DMS79 (cell line): Measurements from ENCODE around the gene BRINP1.

Experiments
- DNase-seq: peaks from one replicate; lab custom pipeline; 2025; lab: John Stamatoyannopoulos, UW

The BRINP1 gene

GRCh38 chr9:119278171-119278570 lies 91.1 kb downstream of the BRINP1 start:
- no peak for DNase-seq

- DNase-seq = no peak
These were observed 95.1 kb downstream of the BRINP1 start for GRCh38 chr9:119273984-119274665.

- no peak for DNase-seq
These were observed 95.8 kb downstream of the BRINP1 start for GRCh38 chr9:119273325-119273904.

GRCh38 chr9:119272500-119273211 lies 96.6 kb downstream of the BRINP1 start:
- no peak for DNase-seq

- no peak for DNase-seq
These were observed 100.2 kb downstream of the BRINP1 start for GRCh38 chr9:119268985-119269384.

GRCh38 chr9:119264165-119264564 lies 105.1 kb downstream of the BRINP1 start:
- no peak for DNase-seq

GRCh38 chr9:119257592-119257991 lies 111.6 kb downstream of the BRINP1 start:
- no peak for DNase-seq

GRCh38 chr9:119255116-119255515 lies 114.1 kb downstream of the BRINP1 start:
- no peak for DNase-seq

- no peak for DNase-seq
These were observed 116.5 kb downstream of the BRINP1 start for GRCh38 chr9:119252671-119253299.

GRCh38 chr9:119251936-119252335 lies 117.3 kb downstream of the BRINP1 start:
- no peak for DNase-seq

- no peak for DNase-seq
These were observed 118.5 kb downstream of the BRINP1 start for GRCh38 chr9:119250730-119251129.

GRCh38 chr9:119240546-119240945 lies 128.7 kb downstream of the BRINP1 start:
- no peak for DNase-seq

GRCh38 chr9:119234636-119235035 lies 134.6 kb downstream of the BRINP1 start:
- no peak for DNase-seq

GRCh38 chr9:119227422-119227821 lies 141.8 kb downstream of the BRINP1 start:
- no peak for DNase-seq

GRCh38 chr9:119224431-119224830 lies 144.8 kb downstream of the BRINP1 start:
- no peak for DNase-seq

GRCh38 chr9:119221276-119221675 lies 148.0 kb downstream of the BRINP1 start:
- no peak for DNase-seq

- DNase-seq = no peak
These were observed 150.9 kb downstream of the BRINP1 start for GRCh38 chr9:119218293-119218692.

GRCh38 chr9:119216651-119217331 lies 152.4 kb downstream of the BRINP1 start:
- DNase-seq = no peak

- no peak for DNase-seq
These were observed 153.6 kb downstream of the BRINP1 start for GRCh38 chr9:119215651-119216050.

GRCh38 chr9:119213471-119213870 lies 155.8 kb downstream of the BRINP1 start:
- DNase-seq = no peak

GRCh38 chr9:119197893-119198607 lies 171.2 kb downstream of the BRINP1 start:
- no peak for DNase-seq

- DNase-seq = no peak
These were observed 173.7 kb downstream of the BRINP1 start for GRCh38 chr9:119195521-119195920.
